ENCODE results near the gene SYNJ1. TPM values are rescaled to one million over a fixed set of nuclear protein-coding genes. Genes with fewer than 3 reads are reported as not detected.
"Not testable (repeated sequence)": the region's sequence is repeated elsewhere in the genome, so short reads cannot be mapped to it uniquely, and the experiment has no call there.

SYNJ1 gene
- total and polyA plus RNA-seq, 4 donors, result 8.0 to 27.4 (median 13.8) TPM

DNA sequence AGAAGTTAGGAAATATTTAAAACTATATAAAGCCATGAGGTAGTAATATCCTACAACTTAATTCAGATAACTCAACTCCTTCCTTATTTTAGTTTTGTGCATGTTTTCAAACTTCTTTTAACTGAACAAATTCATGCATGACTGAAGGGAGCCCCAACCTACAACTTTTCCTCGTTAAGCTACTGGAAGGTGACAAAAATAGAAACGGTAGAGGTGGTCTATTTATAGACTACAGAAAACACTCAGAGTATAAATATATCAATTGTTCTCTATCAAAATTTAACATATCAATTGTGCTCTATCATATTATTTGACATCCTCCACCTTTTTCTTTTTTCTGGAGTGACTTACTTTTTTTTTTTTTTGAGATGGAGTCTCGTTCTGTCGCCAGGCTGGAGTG is 16.8 kb downstream of the SYNJ1 start:
- Histone ChIP-seq H3K4me3 (ENCODE audit: low read length in 2 of 2) (no peak overlapping the region), H3K4me1 (ENCODE audit: control insufficient read depth in 1 of 2, insufficient read depth in 2 of 2, low read length in 2 of 2) (peaks cover 0 to 3% of the 10 kb centered on the region in 2 donors), H3K27ac (ENCODE audit: low read depth in 1 of 2, low read length in 2 of 2) (no peak overlapping the region), H3K36me3 (ENCODE audit: control insufficient read depth in 1 of 2, insufficient read depth in 2 of 2, low read length in 1 of 2) (no peaks in the 10 kb centered on the region), H3K9me3 (ENCODE audit: control insufficient read depth, low read length) (no peaks in the 10 kb centered on the region), H3K27me3 (ENCODE audit: control insufficient read depth in 1 of 2, insufficient read depth in 2 of 2, low read length in 1 of 2) (no peaks in the 10 kb centered on the region)
- 71 to 74% methylated on average over 4 of the region's 4 CpGs for WGBS, 2 donors
- intact Hi-C loops (cut with DNase I), result no loop called here
- DNase-seq, result no peak
- ATAC-seq (ENCODE audit: low FRiP score), result no peak

DNA sequence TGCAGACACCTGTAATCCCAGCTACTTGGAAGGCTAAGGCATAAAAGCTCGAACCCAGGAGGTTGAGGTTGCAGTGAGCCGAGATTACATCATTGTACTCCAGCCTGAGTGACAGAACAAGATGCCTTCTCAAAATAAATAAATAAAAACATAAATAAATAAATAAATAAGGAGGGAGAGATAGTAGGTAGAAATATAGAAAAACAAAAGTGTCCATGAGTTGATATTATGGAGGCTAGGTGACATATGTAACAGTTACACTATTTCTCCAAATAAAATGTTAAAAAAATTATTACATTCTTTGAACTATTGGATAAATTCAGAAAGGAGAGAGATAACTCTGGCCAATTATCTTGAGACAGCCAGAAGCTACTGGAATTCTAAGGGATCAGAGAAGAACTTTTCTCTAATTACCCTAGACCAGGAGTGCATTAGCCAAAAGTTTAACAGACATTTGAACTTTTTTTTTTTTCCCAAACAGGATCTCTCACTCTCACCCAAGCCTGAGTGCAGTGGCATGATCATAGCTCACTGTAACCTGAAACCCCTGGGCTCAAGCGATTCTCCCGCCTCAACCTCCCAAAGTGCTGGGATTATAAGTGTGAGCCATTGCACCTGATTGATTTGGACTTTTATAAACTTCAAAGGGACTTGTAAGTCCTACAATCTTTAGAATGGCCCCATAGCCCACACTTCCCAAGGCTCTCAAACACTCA is 17.6 kb downstream of the SYNJ1 start:
- Histone ChIP-seq H3K36me3 (ENCODE audit: control insufficient read depth in 1 of 2, insufficient read depth in 2 of 2, low read length in 1 of 2) (no peaks in the 10 kb centered on the region), H3K9me3 (ENCODE audit: control insufficient read depth, low read length) (no peaks in the 10 kb centered on the region), H3K27ac (ENCODE audit: low read depth in 1 of 2, low read length in 2 of 2) (no peak overlapping the region), H3K4me1 (ENCODE audit: control insufficient read depth in 1 of 2, insufficient read depth in 2 of 2, low read length in 2 of 2) (peaks cover 0 to 3% of the 10 kb centered on the region in 2 donors), H3K4me3 (ENCODE audit: low read length in 2 of 2) (no peak overlapping the region), H3K27me3 (ENCODE audit: control insufficient read depth in 1 of 2, insufficient read depth in 2 of 2, low read length in 1 of 2) (no peaks in the 10 kb centered on the region)
- no peak for DNase-seq
- intact Hi-C loops (cut with DNase I), result no loop called here
- 87 to 92% methylated on average over 4 of the region's 4 CpGs for WGBS, 2 donors
- ATAC-seq (ENCODE audit: low FRiP score), result no peak

DNA sequence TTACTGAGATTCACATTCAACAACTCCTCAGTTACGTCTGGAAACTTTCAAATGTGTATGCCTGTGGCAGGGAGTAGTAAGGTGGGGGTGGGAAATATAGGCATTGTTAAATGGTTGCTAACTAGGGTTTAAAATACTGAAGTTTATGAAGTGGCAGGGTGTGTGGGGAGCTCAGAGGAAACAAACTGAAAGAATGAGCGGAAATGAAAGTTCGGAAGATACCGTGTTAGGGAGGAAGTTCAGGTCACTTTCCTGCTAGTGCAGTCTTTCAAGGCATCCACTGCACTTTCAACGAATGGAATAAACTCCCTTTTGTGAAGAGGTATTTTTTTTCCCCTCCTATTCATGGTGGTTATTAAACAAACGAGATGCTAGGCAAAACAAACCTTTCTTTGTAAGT is 19.7 kb downstream of the SYNJ1 start:
- 88% methylated on average over 6 of the region's 6 CpGs for WGBS, 2 donors
- peaks cover 0 to 3% of the 10 kb centered on the region in 2 donors for H3K4me1 ChIP-seq (ENCODE audit: control insufficient read depth in 1 of 2, insufficient read depth in 2 of 2, low read length in 2 of 2)
- no peak overlapping the region for H3K4me3 ChIP-seq (ENCODE audit: low read length in 2 of 2)
- no peaks in the 10 kb centered on the region for H3K36me3 ChIP-seq (ENCODE audit: control insufficient read depth in 1 of 2, insufficient read depth in 2 of 2, low read length in 1 of 2)
- intact Hi-C loops (cut with DNase I), result no loop called here
- H3K27me3 ChIP-seq (ENCODE audit: control insufficient read depth in 1 of 2, insufficient read depth in 2 of 2, low read length in 1 of 2), result no peaks in the 10 kb centered on the region
- no peak overlapping the region for H3K27ac ChIP-seq (ENCODE audit: low read depth in 1 of 2, low read length in 2 of 2)
- DNase-seq (no peak), ATAC-seq (ENCODE audit: low FRiP score) (no peak)
- H3K9me3 ChIP-seq (ENCODE audit: control insufficient read depth, low read length), result no peaks in the 10 kb centered on the region

DNA sequence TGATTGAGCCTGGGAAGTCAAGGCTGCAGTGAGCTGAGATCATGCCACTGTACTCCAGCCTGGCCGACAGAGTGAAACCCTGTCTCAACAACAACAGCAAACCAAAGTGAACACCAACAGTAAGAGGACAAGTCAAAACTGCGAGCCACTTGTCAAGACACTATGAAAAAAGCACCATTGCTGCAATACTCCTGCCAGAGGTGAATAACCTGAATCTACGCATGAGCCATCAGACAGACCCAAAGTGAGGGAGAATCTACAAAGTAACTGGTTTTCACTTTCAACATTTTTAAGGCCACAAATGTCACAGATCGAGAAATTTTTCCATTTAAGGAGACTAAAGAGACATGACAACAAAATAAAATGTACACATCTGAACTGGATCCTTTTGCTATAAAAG is 21.9 kb downstream of the SYNJ1 start:
- Histone ChIP-seq H3K4me3 (ENCODE audit: low read length in 2 of 2) (no peak overlapping the region), H3K27ac (ENCODE audit: low read depth in 1 of 2, low read length in 2 of 2) (no peak overlapping the region), H3K4me1 (ENCODE audit: control insufficient read depth in 1 of 2, insufficient read depth in 2 of 2, low read length in 2 of 2) (peaks cover 0 to 3% of the 10 kb centered on the region in 2 donors), H3K36me3 (ENCODE audit: control insufficient read depth in 1 of 2, insufficient read depth in 2 of 2, low read length in 1 of 2) (no peaks in the 10 kb centered on the region), H3K9me3 (ENCODE audit: control insufficient read depth, low read length) (no peaks in the 10 kb centered on the region), H3K27me3 (ENCODE audit: control insufficient read depth in 1 of 2, insufficient read depth in 2 of 2, low read length in 1 of 2) (no peaks in the 10 kb centered on the region)
- DNase-seq, result no peak
- no peak for ATAC-seq (ENCODE audit: low FRiP score)
- intact Hi-C loops (cut with DNase I), result no loop called here
- WGBS, 2 donors, result 95 to 99% methylated on average over 4 of the region's 4 CpGs

DNA sequence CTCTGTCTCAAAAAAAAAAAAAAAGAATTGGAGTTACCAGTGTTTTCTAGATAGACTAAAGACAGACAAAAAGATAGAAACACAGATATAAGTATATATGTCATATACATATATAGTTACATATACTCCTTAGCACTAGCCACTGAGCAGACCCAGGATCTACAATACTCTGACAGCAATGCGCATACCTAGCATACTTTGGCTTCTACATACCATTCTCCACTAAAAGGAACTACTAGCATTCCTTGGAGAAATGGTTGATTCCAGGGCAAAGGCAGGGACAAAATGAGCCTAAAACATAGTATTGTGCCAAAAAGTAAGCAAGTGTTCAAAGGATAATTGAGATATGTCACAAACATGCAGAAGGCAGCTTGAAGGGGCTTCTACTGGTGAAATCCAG is 22.7 kb downstream of the SYNJ1 start:
- Histone ChIP-seq H3K27ac (ENCODE audit: low read depth in 1 of 2, low read length in 2 of 2) (no peak overlapping the region), H3K9me3 (ENCODE audit: control insufficient read depth, low read length) (no peaks in the 10 kb centered on the region), H3K36me3 (ENCODE audit: control insufficient read depth in 1 of 2, insufficient read depth in 2 of 2, low read length in 1 of 2) (no peaks in the 10 kb centered on the region), H3K4me1 (ENCODE audit: control insufficient read depth in 1 of 2, insufficient read depth in 2 of 2, low read length in 2 of 2) (peaks cover 0 to 3% of the 10 kb centered on the region in 2 donors), H3K27me3 (ENCODE audit: control insufficient read depth in 1 of 2, insufficient read depth in 2 of 2, low read length in 1 of 2) (no peaks in the 10 kb centered on the region), H3K4me3 (ENCODE audit: low read length in 2 of 2) (no peak overlapping the region)
- intact Hi-C loops (cut with DNase I), result no loop called here
- no peak for DNase-seq
- 80 to 83% methylated on average over 1 of the region's 1 CpG for WGBS, 2 donors
- no peak for ATAC-seq (ENCODE audit: low FRiP score)

DNA sequence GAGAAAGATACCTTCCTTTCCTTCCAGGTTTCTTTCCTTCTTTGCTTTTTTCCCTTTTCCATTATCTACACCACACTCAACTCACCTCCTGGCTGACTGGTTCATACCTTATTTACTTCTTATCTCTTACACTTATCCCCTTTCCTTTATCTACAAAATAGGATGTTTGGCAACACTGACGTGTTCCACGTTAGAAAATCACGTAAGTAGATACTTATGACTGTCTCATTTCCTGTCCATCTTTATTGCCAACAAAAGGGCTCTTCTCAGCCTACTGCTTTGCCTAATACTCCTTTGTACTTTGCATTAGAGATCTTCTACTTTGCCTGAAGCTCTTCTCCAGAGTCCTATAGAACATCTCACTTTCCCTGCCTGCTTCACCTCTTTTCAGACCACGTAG is 25.1 kb downstream of the SYNJ1 start:
- Histone ChIP-seq H3K36me3 (ENCODE audit: control insufficient read depth in 1 of 2, insufficient read depth in 2 of 2, low read length in 1 of 2) (no peaks in the 10 kb centered on the region), H3K27ac (ENCODE audit: low read depth in 1 of 2, low read length in 2 of 2) (no peak overlapping the region), H3K4me1 (ENCODE audit: control insufficient read depth in 1 of 2, insufficient read depth in 2 of 2, low read length in 2 of 2) (peaks cover 4 to 10% of the 10 kb centered on the region in 2 donors), H3K4me3 (ENCODE audit: low read length in 2 of 2) (no peak overlapping the region), H3K27me3 (ENCODE audit: control insufficient read depth in 1 of 2, insufficient read depth in 2 of 2, low read length in 1 of 2) (no peaks in the 10 kb centered on the region), H3K9me3 (ENCODE audit: control insufficient read depth, low read length) (no peaks in the 10 kb centered on the region)
- ATAC-seq (ENCODE audit: low FRiP score) (no peak), DNase-seq (no peak)
- WGBS, 2 donors, result 27 to 35% methylated on average over 4 of the region's 4 CpGs
- intact Hi-C loops (cut with DNase I), result no loop called here

DNA sequence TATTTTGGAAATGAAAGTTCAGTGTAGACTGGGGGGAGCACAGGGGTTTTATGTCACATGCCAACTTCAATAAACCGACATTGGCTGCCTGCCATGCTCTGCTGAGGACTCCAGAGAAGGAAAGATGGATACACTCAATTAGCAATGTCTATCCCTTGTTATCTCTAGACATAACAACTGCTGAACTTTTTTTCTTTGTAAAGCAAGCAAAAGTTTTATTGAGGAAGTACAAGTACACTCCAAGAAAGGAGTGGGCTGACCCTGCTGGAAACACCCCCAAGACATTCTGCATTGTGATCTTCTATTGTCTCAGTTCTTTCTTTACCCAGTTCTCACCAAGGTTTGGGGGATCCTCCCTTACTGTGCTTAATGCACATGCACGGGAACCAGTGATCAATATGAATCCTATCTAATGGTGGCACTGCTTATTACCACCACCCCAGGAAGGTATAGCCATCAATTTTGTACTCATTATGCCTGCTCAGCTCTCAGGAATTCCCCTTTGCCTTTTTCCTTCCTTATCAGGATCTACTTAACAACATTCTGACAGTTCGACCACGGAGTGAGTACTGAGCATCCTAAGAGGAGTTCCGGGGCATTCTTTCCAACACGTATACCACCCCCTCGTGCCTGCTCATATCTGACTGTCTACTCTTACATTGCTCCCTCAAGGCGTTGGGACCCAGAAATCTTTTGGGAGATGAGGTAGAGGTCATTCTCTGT is 28.7 kb downstream of the SYNJ1 start:
- 31 to 37% methylated on average over 8 of the region's 8 CpGs for WGBS, 2 donors
- ATAC-seq (ENCODE audit: low FRiP score), result no peak
- intact Hi-C loops (cut with DNase I), result no loop called here
- H3K36me3 ChIP-seq (ENCODE audit: control insufficient read depth in 1 of 2, insufficient read depth in 2 of 2, low read length in 1 of 2), result no peaks in the 10 kb centered on the region
- no peaks in the 10 kb centered on the region for H3K27me3 ChIP-seq (ENCODE audit: control insufficient read depth in 1 of 2, insufficient read depth in 2 of 2, low read length in 1 of 2)
- no peak for DNase-seq
- peaks cover 4 to 10% of the 10 kb centered on the region in 2 donors for H3K4me1 ChIP-seq (ENCODE audit: control insufficient read depth in 1 of 2, insufficient read depth in 2 of 2, low read length in 2 of 2)
- H3K9me3 ChIP-seq (ENCODE audit: control insufficient read depth, low read length), result no peaks in the 10 kb centered on the region
- peak overlapping the region in 1 of 2 donors; percentile 19 for H3K27ac ChIP-seq (ENCODE audit: low read depth in 1 of 2, low read length in 2 of 2)
- no peak overlapping the region for H3K4me3 ChIP-seq (ENCODE audit: low read length in 2 of 2)

DNA sequence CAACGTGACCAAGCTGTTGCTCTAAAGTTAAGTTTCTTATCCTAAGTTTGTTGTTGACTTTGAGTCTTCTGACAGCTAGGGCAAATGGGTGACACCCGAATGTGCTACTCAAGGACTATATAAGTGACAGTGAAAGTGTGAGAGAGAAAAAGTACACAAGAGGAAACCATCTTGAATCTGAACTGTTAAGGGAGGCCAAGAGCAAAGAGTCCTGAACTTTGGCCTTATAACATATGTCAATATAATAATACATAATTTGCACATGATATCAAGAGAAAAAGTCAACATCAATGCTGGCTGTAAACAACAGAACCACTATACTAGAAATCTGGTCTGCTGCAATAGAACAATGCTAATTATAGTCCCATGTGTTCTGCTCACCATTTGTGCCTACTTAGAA is 29.5 kb downstream of the SYNJ1 start:
- no peaks in the 10 kb centered on the region for H3K27me3 ChIP-seq (ENCODE audit: control insufficient read depth in 1 of 2, insufficient read depth in 2 of 2, low read length in 1 of 2)
- WGBS, 2 donors, result 60% methylated on average over 2 of the region's 2 CpGs
- intact Hi-C loops (cut with DNase I), result no loop called here
- H3K36me3 ChIP-seq (ENCODE audit: control insufficient read depth in 1 of 2, insufficient read depth in 2 of 2, low read length in 1 of 2), result no peaks in the 10 kb centered on the region
- DNase-seq (no peak), ATAC-seq (ENCODE audit: low FRiP score) (no peak)
- no peak overlapping the region for H3K4me3 ChIP-seq (ENCODE audit: low read length in 2 of 2)
- no peaks in the 10 kb centered on the region for H3K9me3 ChIP-seq (ENCODE audit: control insufficient read depth, low read length)
- peaks cover 4 to 10% of the 10 kb centered on the region in 2 donors for H3K4me1 ChIP-seq (ENCODE audit: control insufficient read depth in 1 of 2, insufficient read depth in 2 of 2, low read length in 2 of 2)
- no peak overlapping the region for H3K27ac ChIP-seq (ENCODE audit: low read depth in 1 of 2, low read length in 2 of 2)

DNA sequence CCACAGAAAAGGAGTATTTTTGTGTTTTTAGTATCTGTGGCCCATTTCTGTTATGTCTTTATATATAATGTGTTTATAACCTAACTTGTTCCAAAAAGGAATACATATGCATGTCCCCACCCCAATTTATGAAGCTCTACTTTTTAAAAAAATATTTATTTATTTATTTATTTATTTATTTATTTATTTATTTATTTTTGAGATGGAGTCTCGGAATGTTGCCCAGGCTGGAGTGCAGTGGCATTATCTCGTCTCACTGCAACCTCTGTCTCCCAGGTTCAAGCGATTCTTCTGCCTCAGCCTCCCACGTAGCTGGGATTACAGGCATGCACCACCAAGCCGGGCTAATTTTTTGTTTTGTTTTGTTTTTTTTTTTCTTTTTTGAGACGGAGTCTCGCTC is 32.3 kb downstream of the SYNJ1 start:
- intact Hi-C loops (cut with DNase I); H3K4me3 ChIP-seq (ENCODE audit: low read length in 2 of 2); H3K27me3 ChIP-seq (ENCODE audit: control insufficient read depth in 1 of 2, insufficient read depth in 2 of 2, low read length in 1 of 2); H3K4me1 ChIP-seq (ENCODE audit: control insufficient read depth in 1 of 2, insufficient read depth in 2 of 2, low read length in 2 of 2); H3K27ac ChIP-seq (ENCODE audit: low read depth in 1 of 2, low read length in 2 of 2); H3K36me3 ChIP-seq (ENCODE audit: control insufficient read depth in 1 of 2, insufficient read depth in 2 of 2, low read length in 1 of 2); DNase-seq; ATAC-seq (ENCODE audit: low FRiP score); H3K9me3 ChIP-seq (ENCODE audit: control insufficient read depth, low read length): not testable (repeated sequence)
- WGBS, 2 donors, result 97 to 98% methylated on average over 7 of the region's 7 CpGs
